ENCODE results near the gene CDH13.

Gene CDH13

DNA sequence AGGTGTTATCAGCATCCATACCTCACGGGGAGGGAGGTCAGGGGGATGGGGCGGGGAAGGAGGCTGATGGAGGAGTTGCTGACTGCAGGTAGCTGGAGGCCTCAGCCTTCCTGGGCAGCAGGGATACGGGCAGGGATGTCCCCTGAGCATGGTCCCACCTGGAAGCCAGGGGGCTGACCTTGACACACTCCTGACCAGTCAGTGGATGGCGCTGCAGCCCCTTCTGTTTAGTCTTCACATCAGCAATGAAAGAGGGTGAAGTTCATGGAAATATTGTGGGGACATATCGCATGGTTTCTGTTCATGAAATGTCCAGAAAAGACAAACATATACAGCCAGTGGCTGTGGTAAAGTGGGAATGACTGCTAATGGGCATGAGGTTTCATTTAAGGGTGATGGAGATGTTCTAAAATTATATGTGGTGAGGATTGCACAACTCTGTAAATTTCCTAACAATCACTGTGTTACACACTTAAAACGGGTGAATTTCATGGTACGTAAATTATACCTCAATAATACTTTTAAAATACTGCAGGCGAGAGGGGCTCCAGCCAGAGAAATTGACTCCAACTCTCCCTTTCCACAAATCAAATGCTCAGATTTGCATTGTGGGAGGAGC, 489.6 kb downstream of the CDH13 start:
- Mint-ChIP-seq H3K9me3 (no peaks in the 10 kb centered on the region), H3K27ac (no peak overlapping the region), H3K27me3 (peaks cover 33% of the 10 kb centered on the region), H3K36me3 (ENCODE audit: low read depth) (no peaks in the 10 kb centered on the region), H3K4me3 (no peak overlapping the region), H3K4me1 (ENCODE audit: low read depth) (peaks cover 11% of the 10 kb centered on the region)
- intact Hi-C loops (cut with micrococcal nuclease): no loop called here

DNA sequence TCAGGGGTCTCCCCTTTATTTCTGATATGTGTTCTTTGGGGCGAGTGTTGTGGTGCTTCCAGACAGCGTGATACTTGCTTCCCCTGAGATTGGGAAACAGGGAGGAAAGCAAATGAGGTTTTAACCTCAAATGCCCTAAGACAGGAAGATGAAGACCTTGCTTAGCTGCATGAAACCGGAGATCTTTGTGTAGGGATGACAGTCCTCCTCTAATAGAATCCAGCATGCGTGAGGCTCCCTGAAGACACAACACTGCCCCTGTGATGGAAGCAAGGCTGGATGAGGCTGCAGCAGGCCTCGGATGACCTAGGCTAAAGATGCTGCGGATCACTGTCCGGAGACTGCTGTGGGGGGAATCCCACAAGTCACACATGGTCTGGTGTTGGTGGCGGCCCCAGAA, 491.0 kb downstream of the CDH13 start:
- Mint-ChIP-seq H3K4me1 (ENCODE audit: low read depth) (peaks cover 11% of the 10 kb centered on the region), H3K27ac (no peak overlapping the region), H3K4me3 (no peak overlapping the region), H3K9me3 (no peaks in the 10 kb centered on the region), H3K27me3 (peaks cover 30% of the 10 kb centered on the region), H3K36me3 (ENCODE audit: low read depth) (no peaks in the 10 kb centered on the region)
- intact Hi-C loops (cut with micrococcal nuclease): no loop called here

- peaks cover 11% of the 10 kb centered on the region for H3K4me1 Mint-ChIP-seq (ENCODE audit: low read depth)
- no peak overlapping the region for H3K4me3 Mint-ChIP-seq
- no peaks in the 10 kb centered on the region for H3K9me3 Mint-ChIP-seq
- intact Hi-C loops (cut with micrococcal nuclease): no loop called here
- peaks cover 28% of the 10 kb centered on the region for H3K27me3 Mint-ChIP-seq
- no peak overlapping the region for H3K27ac Mint-ChIP-seq
- H3K36me3 Mint-ChIP-seq (ENCODE audit: low read depth): no peaks in the 10 kb centered on the region
Measured at GRCh38 chr16:83118365-83118764, 491.6 kb downstream of the CDH13 start.

DNA sequence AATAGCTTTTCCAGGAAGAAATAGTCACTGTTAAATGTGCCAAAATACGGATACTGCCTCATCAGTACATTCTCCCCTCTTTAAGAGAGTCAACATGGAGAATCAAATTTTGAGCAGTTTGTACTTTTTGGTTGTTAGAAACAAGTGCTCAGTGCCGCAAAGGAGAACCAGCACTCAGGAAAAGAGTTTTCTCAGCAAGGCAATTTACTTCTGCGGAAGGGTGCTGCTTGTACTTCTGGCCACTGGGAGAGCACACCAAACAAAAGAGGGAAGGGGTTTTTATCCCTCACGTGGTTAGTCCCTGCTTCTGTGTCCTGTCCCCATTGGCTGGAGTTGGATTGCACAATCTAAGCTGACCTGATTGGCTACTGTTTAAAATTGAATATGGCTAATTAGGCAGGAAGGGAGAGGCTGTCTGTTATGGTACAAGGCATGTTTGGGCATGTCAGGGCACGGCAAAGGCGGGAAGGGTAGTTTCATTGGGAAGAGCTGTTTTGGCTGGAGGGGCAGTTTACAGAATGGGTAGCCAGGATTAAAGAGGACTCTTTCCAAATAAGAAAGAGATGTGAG, 499.3 kb downstream of the CDH13 start:
- Mint-ChIP-seq H3K4me3 (no peak overlapping the region), H3K27me3 (peaks cover 47% of the 10 kb centered on the region), H3K4me1 (ENCODE audit: low read depth) (no peaks in the 10 kb centered on the region), H3K27ac (no peak overlapping the region), H3K9me3 (peaks cover 27% of the 10 kb centered on the region), H3K36me3 (ENCODE audit: low read depth) (no peaks in the 10 kb centered on the region)
- intact Hi-C loops (cut with micrococcal nuclease): no loop called here

GRCh38 chr16:83128041-83128440, 501.3 kb downstream of the CDH13 start:
- peaks cover 27% of the 10 kb centered on the region for H3K9me3 Mint-ChIP-seq
- no peak overlapping the region for H3K4me3 Mint-ChIP-seq
- intact Hi-C loops (cut with micrococcal nuclease): no loop called here
- no peaks in the 10 kb centered on the region for H3K4me1 Mint-ChIP-seq (ENCODE audit: low read depth)
- peaks cover 59% of the 10 kb centered on the region for H3K27me3 Mint-ChIP-seq
- H3K27ac Mint-ChIP-seq: no peak overlapping the region
- no peaks in the 10 kb centered on the region for H3K36me3 Mint-ChIP-seq (ENCODE audit: low read depth)

- Mint-ChIP-seq H3K36me3 (ENCODE audit: low read depth) (no peaks in the 10 kb centered on the region), H3K9me3 (peaks cover 25% of the 10 kb centered on the region), H3K27me3 (peaks cover 70% of the 10 kb centered on the region), H3K4me3 (no peak overlapping the region), H3K4me1 (ENCODE audit: low read depth) (no peaks in the 10 kb centered on the region), H3K27ac (no peak overlapping the region)
- intact Hi-C loops (cut with micrococcal nuclease): no loop called here
Measured at GRCh38 chr16:83130039-83130438, 503.3 kb downstream of the CDH13 start.

DNA sequence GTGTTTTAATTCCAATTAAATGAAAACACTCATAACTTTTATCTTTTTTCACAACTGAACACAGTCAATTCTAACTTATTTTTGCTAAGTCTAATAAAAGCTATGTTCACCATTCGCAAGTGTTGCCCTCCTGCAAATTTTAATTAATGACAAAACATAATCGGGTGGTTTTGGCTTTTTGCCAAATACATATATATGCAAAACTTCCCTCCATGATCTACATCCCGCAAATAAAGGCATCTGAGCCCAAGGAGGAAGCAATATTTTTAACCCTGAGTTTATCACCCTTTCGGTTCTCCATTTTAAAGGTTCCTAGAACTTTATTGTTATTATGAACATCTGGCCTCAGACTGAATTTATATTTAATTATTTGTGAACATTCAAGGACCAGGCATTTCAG, 507.9 kb downstream of the CDH13 start:
- Mint-ChIP-seq H3K9me3 (no peaks in the 10 kb centered on the region), H3K27ac (no peak overlapping the region), H3K36me3 (ENCODE audit: low read depth) (no peaks in the 10 kb centered on the region), H3K27me3 (peaks cover 72% of the 10 kb centered on the region), H3K4me1 (ENCODE audit: low read depth) (peaks cover 6% of the 10 kb centered on the region), H3K4me3 (no peak overlapping the region)
- intact Hi-C loops (cut with micrococcal nuclease): no loop called here

DNA sequence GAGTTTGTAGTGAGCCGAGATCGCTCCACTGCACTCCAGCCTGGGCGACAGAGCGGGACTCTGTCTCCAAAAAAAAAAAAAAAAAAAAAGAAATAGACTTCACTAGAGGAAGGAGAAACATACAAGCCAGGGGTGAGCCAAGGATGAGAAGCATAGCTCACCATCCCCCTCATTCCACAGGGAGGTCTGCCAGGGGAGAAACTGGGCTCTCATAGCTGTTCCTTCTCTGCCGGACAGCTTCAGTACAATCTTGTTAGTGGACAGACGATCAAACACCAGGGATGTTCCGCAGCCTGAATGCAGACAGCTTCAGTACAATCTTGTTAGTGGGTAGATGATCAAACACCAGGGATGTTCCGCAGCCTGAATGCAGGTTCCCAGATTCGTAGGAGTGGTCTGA, 509.6 kb downstream of the CDH13 start:
- Mint-ChIP-seq H3K4me3 (no peak overlapping the region), H3K27me3 (peaks cover 73% of the 10 kb centered on the region), H3K27ac (no peak overlapping the region), H3K9me3 (no peaks in the 10 kb centered on the region), H3K4me1 (ENCODE audit: low read depth) (peaks cover 6% of the 10 kb centered on the region), H3K36me3 (ENCODE audit: low read depth) (no peaks in the 10 kb centered on the region)
- intact Hi-C loops (cut with micrococcal nuclease): no loop called here

- Mint-ChIP-seq H3K27me3 (peaks cover 76% of the 10 kb centered on the region), H3K4me3 (no peak overlapping the region), H3K36me3 (ENCODE audit: low read depth) (no peaks in the 10 kb centered on the region), H3K27ac (no peak overlapping the region), H3K9me3 (no peaks in the 10 kb centered on the region), H3K4me1 (ENCODE audit: low read depth) (peaks cover 6% of the 10 kb centered on the region)
- intact Hi-C loops (cut with micrococcal nuclease): no loop called here
Measured at GRCh38 chr16:83136924-83137323, 510.2 kb downstream of the CDH13 start.

GRCh38 chr16:83137326-83137781, 510.6 kb downstream of the CDH13 start:
- Mint-ChIP-seq H3K4me3 (peak overlapping the region; percentile 18), H3K36me3 (ENCODE audit: low read depth) (no peaks in the 10 kb centered on the region), H3K27ac (no peak overlapping the region), H3K27me3 (peaks cover 77% of the 10 kb centered on the region), H3K4me1 (ENCODE audit: low read depth) (peaks cover 6% of the 10 kb centered on the region), H3K9me3 (no peaks in the 10 kb centered on the region)
- intact Hi-C loops (cut with micrococcal nuclease): no loop called here

- intact Hi-C loops (cut with micrococcal nuclease): no loop called here
- Mint-ChIP-seq H3K4me1 (ENCODE audit: low read depth) (peaks cover 6% of the 10 kb centered on the region), H3K4me3 (no peak overlapping the region), H3K27ac (no peak overlapping the region), H3K9me3 (no peaks in the 10 kb centered on the region), H3K36me3 (ENCODE audit: low read depth) (no peaks in the 10 kb centered on the region), H3K27me3 (peaks cover 77% of the 10 kb centered on the region)
Measured at GRCh38 chr16:83137894-83138293, 511.1 kb downstream of the CDH13 start.

GRCh38 chr16:83138512-83138911, 511.7 kb downstream of the CDH13 start:
- Mint-ChIP-seq H3K9me3 (no peaks in the 10 kb centered on the region), H3K27ac (no peak overlapping the region), H3K36me3 (ENCODE audit: low read depth) (no peaks in the 10 kb centered on the region), H3K27me3 (peaks cover 75% of the 10 kb centered on the region), H3K4me1 (ENCODE audit: low read depth) (peaks cover 6% of the 10 kb centered on the region), H3K4me3 (no peak overlapping the region)
- intact Hi-C loops (cut with micrococcal nuclease): no loop called here

- Mint-ChIP-seq H3K27me3 (peaks cover 73% of the 10 kb centered on the region), H3K27ac (no peak overlapping the region), H3K36me3 (ENCODE audit: low read depth) (no peaks in the 10 kb centered on the region), H3K4me1 (ENCODE audit: low read depth) (peaks cover 6% of the 10 kb centered on the region), H3K9me3 (no peaks in the 10 kb centered on the region), H3K4me3 (no peak overlapping the region)
- intact Hi-C loops (cut with micrococcal nuclease): no loop called here
Measured at GRCh38 chr16:83138976-83139690, 512.4 kb downstream of the CDH13 start.

DNA sequence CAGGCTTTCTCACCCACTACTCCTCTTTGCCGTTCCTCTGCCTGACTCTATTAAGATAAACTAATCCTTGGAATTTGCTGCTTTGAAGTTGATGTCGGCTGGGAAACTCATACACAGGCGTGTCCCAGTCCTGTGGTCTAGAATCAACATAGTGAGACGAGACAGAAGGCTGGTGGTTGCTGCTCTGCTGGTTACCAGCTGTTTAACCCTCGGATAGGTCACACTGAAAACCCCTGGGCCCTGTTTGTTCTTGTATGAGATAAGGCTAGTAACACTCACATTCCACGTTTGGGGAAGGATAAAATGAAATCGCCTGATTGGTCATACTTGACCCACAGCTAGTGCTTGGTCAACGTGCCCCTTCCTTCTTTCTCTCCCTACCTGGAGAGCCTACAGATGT, 517.0 kb downstream of the CDH13 start:
- Mint-ChIP-seq H3K36me3 (ENCODE audit: low read depth) (no peaks in the 10 kb centered on the region), H3K4me1 (ENCODE audit: low read depth) (no peaks in the 10 kb centered on the region), H3K9me3 (no peaks in the 10 kb centered on the region), H3K27ac (no peak overlapping the region), H3K27me3 (peaks cover 52% of the 10 kb centered on the region), H3K4me3 (no peak overlapping the region)
- intact Hi-C loops (cut with micrococcal nuclease): no loop called here
